K562 (cell line): Measurements from ENCODE around the gene ZNF607. TPM values are rescaled to one million over a fixed set of nuclear protein-coding genes. Genes with fewer than 3 reads are reported as not detected.

Experiments
- EWSR1 ChIP-seq: fragments of 450-650 bp; IDR thresholded peaks from 2 replicates; pipeline ENCODE4 v1.6.1; 2018; ENCODE audit warnings: borderline replicate concordance, mild to moderate bottlenecking, low read depth, moderate library complexity; ENCODE audit not compliant: partially characterized antibody
- GATAD2B ChIP-seq: fragments of 450-650 bp; IDR thresholded peaks from 2 replicates; pipeline ENCODE4 v1.6.1; 2017; ENCODE audit warnings: mild to moderate bottlenecking, borderline replicate concordance
- HNRNPH1 ChIP-seq: fragments of 200-400 bp; formaldehyde crosslinking; optimal IDR thresholded peaks from 2 replicates; pipeline ENCODE3; 2017; ENCODE audit warnings: low read depth, mild to moderate bottlenecking, low read length, moderate library complexity
- HNRNPK ChIP-seq: fragments of 200-400 bp; formaldehyde crosslinking; IDR thresholded peaks from one replicate; pipeline ENCODE4 v1.6.1; 2018; ENCODE audit warnings: mild to moderate bottlenecking, low read depth, low read length; ENCODE audit not compliant: poor library complexity, severe bottlenecking
- KLF16 ChIP-seq: IDR thresholded peaks from 2 replicates; pipeline ENCODE4 v1.6.1; 2016; ENCODE audit warnings: antibody characterized with exemption
- MXD1 ChIP-seq: fragments of 250-450 bp; sonication (Bioruptor Pico); IDR thresholded peaks from 2 replicates; pipeline ENCODE4 v1.8.0; 2021; ENCODE audit warnings: borderline replicate concordance, mild to moderate bottlenecking, moderate library complexity; ENCODE audit not compliant: poor library complexity, severe bottlenecking
- PKNOX1 ChIP-seq: fragments of 450-650 bp; IDR thresholded peaks from 2 replicates; pipeline ENCODE4 v1.6.1; 2016
- PRDM10 ChIP-seq: fragments of 450-650 bp; IDR thresholded peaks from 2 replicates; pipeline ENCODE4 v1.6.1; 2018; ENCODE audit not compliant: partially characterized antibody
- SAFB ChIP-seq: fragments of 200-400 bp; formaldehyde crosslinking; IDR thresholded peaks from 2 replicates; pipeline ENCODE4 v1.6.1; 2017; ENCODE audit warnings: low read depth, low read length, borderline replicate concordance
- TFAP4 ChIP-seq: sonication (generic); formaldehyde crosslinking; IDR thresholded peaks from 2 replicates; pipeline ENCODE4 v1.8.0; 2022; ENCODE audit warnings: missing genetic modification reagents, mild to moderate bottlenecking, moderate library complexity, borderline replicate concordance
- WHSC1 ChIP-seq: IDR thresholded peaks from one replicate; pipeline ENCODE4 v1.6.1; 2012; ENCODE audit warnings: low read length, control low read depth, inconsistent platforms
- ZNF282 ChIP-seq: sonication (generic); formaldehyde crosslinking; IDR thresholded peaks from 2 replicates; pipeline ENCODE4 v1.8.1; 2023; ENCODE audit warnings: missing genetic modification reagents
- ZNF354B ChIP-seq: fragments of 250-450 bp; sonication (Bioruptor Pico); IDR thresholded peaks from 2 replicates; pipeline ENCODE4 v1.4.0; 2020
- polyA plus RNA-seq, 8 experiments: library from polyadenylated mRNA; depleted of rRNA in 4 of 8; stranded (reverse) in 5 of 8; unstranded in 3 of 8; fragments of >200 nt; fragmentation: Nextera tagmentation in 2 of 8; fragmentation: Illumina TruSeq in 1 of 8; extraction: Ambion mirVana in 2 of 8; extraction: Trizol in 1 of 8; gene quantifications; 2 replicates each; pipeline versions ENCODE4 v1.2.1 to v1.2.3, GENCODE V29; 2011 to 2014; ENCODE audit warnings: inconsistent platforms in 1 of 8, missing spikeins in 1 of 8
- total RNA-seq, 7 experiments: library from RNA; depleted of rRNA in 6 of 7; stranded (reverse); fragments of >200 nt in 6 of 7; fragmentation: Illumina TruSeq in 2 of 7; extraction: Trizol in 2 of 7; gene quantifications; 2 replicates each; pipeline versions ENCODE4 v1.2.1 to v1.2.3, GENCODE V29; 2011 to 2021; ENCODE audit warnings: low replicate concordance in 1 of 7
- TF ChIP-seq, protein P1 (sequence below), 2 experiments: IDR thresholded peaks in 1 of 2; conservative IDR thresholded peaks in 1 of 2; 2 replicates each; pipeline ENCODE4 v1.6.1; 2016; ENCODE audit warnings: low read depth in 2 of 2, mild to moderate bottlenecking in 1 of 2, missing compliant biosample characterization in 1 of 2, missing genetic modification characterization in 1 of 2, moderate library complexity in 1 of 2
- TF ChIP-seq, protein P2 (sequence below): fragments of 250-450 bp; sonication (Bioruptor Pico); IDR thresholded peaks from 2 replicates; pipeline ENCODE4 v1.4.0; 2020; ENCODE audit warnings: mild to moderate bottlenecking

The ZNF607 gene
- total and polyA plus RNA-seq, 9 of the 15 experiments (the other 6 are each of a cell fraction or from before 2014, with no cell fraction given), result 0.65 to 5.1 (median 3.6) TPM

DNA sequence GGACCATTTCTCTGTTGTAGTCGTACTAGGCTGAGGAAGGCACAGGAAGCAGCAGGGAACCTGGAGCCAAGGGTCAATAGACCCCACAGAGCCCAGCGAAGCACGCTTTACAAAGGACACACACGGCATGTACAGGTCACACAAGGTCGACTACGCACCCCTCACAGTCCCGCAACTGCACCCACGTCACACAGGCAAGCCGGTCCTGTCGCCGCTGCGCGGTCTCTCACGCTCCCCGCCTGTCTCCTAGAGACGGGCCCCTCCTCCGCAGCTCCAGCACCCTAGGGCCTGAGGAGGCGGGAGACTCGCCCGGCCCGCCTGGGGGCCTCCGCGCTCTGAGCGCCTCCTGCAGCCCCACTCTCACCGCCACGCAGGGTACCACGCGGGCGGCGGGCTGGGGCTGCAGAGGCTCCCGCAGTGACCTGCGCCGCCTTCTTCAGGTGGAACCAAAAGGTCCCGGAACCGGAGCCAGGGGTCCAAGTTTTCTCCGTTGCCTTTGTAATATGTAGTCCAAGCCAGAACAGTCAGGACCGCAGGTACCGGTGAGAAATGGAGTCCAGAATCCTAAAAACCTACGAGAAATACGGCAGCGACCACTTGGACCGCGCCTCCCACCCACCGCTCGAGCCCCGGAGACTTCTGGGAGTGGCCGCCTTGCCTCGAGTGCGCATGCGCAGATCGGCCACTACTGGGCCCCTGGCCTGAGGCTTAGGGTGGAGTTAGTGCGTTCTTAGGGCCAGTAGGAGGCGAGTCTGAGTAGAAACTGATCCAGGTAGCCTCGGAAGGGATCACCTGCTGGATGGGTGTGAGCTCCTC lies at the start of gene ZNF607 (continued):
- TF ChIP-seq, protein P1, sequence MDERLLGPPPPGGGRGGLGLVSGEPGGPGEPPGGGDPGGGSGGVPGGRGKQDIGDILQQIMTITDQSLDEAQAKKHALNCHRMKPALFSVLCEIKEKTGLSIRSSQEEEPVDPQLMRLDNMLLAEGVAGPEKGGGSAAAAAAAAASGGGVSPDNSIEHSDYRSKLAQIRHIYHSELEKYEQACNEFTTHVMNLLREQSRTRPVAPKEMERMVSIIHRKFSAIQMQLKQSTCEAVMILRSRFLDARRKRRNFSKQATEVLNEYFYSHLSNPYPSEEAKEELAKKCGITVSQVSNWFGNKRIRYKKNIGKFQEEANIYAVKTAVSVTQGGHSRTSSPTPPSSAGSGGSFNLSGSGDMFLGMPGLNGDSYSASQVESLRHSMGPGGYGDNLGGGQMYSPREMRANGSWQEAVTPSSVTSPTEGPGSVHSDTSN (CRISPR knock-in tag; IDR thresholded peaks at IDR 0.05; ENCODE audit: low read depth), result no peak
- TF ChIP-seq, protein P1 (tag; conservative IDR thresholded peaks at IDR 0.05; ENCODE audit: low read depth), result no peak
- TF ChIP-seq, protein P2, sequence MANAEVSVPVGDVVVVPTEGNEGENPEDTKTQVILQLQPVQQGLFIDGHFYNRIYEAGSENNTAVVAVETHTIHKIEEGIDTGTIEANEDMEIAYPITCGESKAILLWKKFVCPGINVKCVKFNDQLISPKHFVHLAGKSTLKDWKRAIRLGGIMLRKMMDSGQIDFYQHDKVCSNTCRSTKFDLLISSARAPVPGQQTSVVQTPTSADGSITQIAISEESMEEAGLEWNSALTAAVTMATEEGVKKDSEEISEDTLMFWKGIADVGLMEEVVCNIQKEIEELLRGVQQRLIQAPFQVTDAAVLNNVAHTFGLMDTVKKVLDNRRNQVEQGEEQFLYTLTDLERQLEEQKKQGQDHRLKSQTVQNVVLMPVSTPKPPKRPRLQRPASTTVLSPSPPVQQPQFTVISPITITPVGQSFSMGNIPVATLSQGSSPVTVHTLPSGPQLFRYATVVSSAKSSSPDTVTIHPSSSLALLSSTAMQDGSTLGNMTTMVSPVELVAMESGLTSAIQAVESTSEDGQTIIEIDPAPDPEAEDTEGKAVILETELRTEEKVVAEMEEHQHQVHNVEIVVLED, result no peak
- TF ChIP-seq HNRNPH1, result no peak
- TF ChIP-seq GATAD2B, result no peak
- no peak for TF ChIP-seq ZNF282
- no peak for TF ChIP-seq TFAP4 (CRISPR knock-in tag)
- TF ChIP-seq PRDM10, result no peak
- no peak for TF ChIP-seq HNRNPK
- TF ChIP-seq SAFB, result no peak
- TF ChIP-seq MXD1 (CRISPR knock-in tag), result no peak
- TF ChIP-seq EWSR1, result no peak
- TF ChIP-seq PKNOX1, result no peak
- TF ChIP-seq KLF16, result no peak
- TF ChIP-seq WHSC1, result no peak
- no peak for TF ChIP-seq ZNF354B (CRISPR knock-in tag)
